PC-9 (cell line): Measurements from ENCODE around the gene SHISA5.

Source experiments
- CTCF ChIP-seq: fragments of 200-600 bp; sonication (generic); conservative IDR thresholded peaks from 2 replicates; pipeline ENCODE4 v1.6.1; 2017; ENCODE audit warnings: mixed run types, antibody characterized with exemption, mild to moderate bottlenecking, moderate library complexity
- EZH2 ChIP-seq: fragments of 200-600 bp; sonication (generic); IDR thresholded peaks from 2 replicates; pipeline ENCODE4 v1.8.0; 2017; ENCODE audit warnings: antibody characterized with exemption, low read depth

- TF ChIP-seq CTCF (no peak), EZH2 (no peak)
These were observed 72.5 kb downstream of the SHISA5 start for GRCh38 chr3:48431224-48432029.
